Measurements from ENCODE around the gene SH3PXD2A.

Gene SH3PXD2A

DNA sequence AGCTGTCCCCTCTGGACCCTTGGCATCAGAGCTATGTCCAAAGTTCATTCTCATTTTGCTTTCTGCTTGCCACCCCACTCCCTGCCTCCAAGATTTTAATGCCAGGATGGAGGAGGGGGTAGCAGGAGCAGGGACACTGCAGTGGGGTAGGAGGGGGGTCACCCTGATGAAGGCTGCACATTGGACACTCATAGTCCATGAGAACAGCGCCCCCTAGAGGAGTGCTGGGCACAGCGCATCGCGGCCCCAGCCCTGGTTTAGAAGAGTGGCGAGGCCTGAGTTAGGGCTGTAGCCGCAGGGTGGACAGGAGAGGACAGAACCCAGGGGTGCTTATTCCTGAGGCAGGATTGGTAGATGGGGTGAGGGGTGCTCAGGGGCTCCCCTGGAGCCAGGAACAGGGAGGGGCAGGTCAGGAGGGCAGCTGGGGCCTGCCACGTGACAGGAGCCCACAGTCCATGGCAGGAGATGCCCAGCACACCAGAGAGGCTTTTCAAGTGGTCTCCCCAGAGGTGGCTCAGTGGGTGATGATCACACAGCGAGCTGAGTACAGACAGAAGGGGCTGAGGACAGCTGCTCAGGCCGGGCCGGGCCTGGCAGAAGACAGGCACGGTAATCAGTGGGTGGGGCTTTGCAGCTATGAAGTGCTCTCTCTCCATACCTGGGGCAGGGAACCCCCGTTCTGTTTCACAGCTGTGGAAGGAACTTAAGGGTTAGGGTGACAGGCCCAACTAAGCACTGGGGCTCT is 290.4 kb downstream of the SH3PXD2A start:
- Histone ChIP-seq H3K27ac (no peak overlapping the region), H3K4me3 (no peak overlapping the region)
- TF ChIP-seq CTCF (IDR thresholded peaks at IDR 0.05), result no peak
- DNase-seq (ENCODE audit: low spot score), result no peak

GRCh38 chr10:103564116-103564501 is 291.3 kb downstream of the SH3PXD2A start:
- Histone ChIP-seq H3K4me3 (no peak overlapping the region), H3K27ac (no peak overlapping the region)
- no peak for DNase-seq (ENCODE audit: low spot score)
- TF ChIP-seq CTCF (IDR thresholded peaks at IDR 0.05), result no peak

DNA sequence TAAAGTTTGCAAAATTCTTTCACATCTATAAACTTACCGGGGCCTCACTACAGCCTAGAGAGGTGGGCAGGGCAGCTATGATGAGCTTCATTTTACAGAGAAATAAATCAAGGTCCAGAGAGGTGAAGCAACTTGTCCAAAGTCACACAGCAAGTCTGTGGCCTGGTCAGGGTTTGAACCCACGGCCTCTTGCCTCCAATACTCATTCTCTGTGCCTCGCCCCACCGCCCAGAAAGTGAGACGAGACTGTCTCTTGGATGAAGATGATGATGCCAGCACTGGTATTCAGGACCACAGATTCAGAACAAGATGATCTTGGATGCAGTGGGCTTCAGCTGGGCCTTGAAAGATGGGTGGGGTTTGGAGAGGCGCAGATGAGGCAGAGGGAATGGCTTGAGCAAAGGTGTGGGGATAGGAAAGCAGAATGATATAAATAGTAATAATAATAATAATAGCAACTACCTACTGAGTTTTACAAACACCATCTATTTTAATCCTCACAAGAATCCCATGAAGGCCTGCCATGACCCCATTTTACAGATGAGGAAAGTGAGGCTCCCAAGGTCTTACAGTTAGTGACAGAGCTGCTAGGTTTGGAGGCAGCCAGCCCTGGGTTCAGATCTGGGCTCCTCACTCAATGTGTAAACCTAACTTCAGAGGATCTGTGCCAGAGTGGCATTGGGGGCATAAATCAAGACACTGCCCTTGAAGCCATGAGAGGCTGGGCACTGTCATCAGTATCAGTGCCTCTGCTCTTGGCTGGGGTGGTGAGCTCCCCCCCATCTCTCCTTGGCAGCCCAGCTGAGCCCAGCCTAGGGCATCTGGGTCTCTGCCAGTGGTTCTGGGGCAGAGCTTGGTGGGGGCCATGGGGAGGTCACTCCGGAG is 291.9 kb downstream of the SH3PXD2A start:
- TF ChIP-seq CTCF (IDR thresholded peaks at IDR 0.05), result no peak
- no peak overlapping the region for H3K27ac ChIP-seq
- no peak overlapping the region for H3K4me3 ChIP-seq
- DNase-seq (ENCODE audit: low spot score), result no peak

DNA sequence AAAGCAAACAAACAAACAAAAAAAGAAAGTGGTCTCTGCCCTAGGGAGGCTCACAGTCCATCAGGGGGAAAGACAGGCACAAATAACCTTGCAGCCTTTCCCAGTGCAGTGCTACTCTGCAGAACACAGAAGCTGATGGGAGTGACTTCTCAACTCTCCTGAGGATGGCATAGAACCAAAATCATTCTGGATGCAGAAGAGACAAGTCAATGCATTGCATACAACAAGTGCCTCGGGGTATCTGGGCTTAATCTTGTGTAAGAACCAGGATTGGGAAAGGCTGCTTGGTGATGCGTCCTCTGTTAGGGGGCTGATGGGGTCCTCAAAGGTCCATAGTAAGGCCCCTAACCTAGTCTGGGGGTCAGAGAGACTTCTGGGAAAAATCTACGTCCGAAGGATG is 293.0 kb downstream of the SH3PXD2A start:
- no peak for TF ChIP-seq CTCF (IDR thresholded peaks at IDR 0.05)
- Histone ChIP-seq H3K27ac (no peak overlapping the region), H3K4me3 (no peak overlapping the region)

GRCh38 chr10:103560886-103561285 is 294.5 kb downstream of the SH3PXD2A start:
- no peak for TF ChIP-seq CTCF (IDR thresholded peaks at IDR 0.05)
- H3K27ac ChIP-seq, result no peak overlapping the region
- H3K4me3 ChIP-seq, result no peak overlapping the region
- no peak for DNase-seq (ENCODE audit: low spot score)

More for the DNA sequence above, 293.0 kb downstream of the SH3PXD2A start:
- no peak for DNase-seq (ENCODE audit: low spot score)

GRCh38 chr10:103559776-103560175 is 295.6 kb downstream of the SH3PXD2A start:
- TF ChIP-seq CTCF (IDR thresholded peaks at IDR 0.05), result no peak
- Histone ChIP-seq H3K4me3 (no peak overlapping the region), H3K27ac (no peak overlapping the region)
- no peak for DNase-seq (ENCODE audit: low spot score)
